C1 segment of cervical spinal cord (tissue), 14 donors: ENCODE results near the gene FLAD1.

Experiments used
- DNase-seq, 14 donors: peaks; one replicate each; lab custom pipeline; 2025; lab: John Stamatoyannopoulos, UW

Gene FLAD1

DNA sequence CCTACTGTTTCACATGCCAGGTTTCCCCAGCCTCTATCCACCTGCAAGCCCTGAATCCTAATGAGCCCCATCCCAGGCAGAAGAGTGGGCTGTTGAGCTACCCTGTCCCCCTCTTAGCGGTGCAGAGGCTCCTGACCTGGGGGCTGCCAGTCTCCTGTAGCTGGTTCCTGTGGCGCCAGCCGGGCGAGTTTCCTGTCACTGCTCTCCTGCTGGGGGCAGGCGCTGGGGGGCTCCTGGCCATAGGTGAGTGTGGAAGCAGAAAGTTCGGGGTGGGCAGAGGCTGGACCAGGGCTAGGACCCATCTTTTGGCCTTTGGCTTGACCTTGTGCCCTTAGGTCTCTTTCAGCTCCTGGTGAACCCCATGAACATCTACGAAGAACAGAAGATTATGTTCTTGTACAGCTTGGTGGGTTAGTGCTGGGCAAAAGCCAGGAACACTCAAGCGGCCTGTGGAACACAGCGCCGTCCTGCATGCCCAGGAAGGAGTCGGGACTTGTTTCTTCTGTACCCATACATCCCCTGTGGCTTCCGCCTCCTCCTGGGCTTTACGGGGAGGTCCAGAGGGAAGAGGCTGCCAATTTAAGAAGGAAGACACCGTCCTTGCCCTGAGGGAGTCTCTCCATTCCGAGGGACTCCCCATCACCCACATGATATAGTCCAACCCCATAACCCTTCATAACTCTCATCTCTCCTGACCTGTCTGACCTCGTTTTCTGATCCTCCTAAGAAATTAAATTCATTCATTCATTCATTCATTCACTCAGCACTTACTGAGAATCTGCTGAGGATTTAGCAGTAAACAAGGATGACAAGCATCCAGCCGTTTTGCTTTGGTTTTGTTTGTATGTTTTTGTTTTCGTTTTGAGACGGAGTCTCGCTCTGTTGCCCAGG is 51.4 kb downstream of the FLAD1 start:
- no peak for DNase-seq

DNA sequence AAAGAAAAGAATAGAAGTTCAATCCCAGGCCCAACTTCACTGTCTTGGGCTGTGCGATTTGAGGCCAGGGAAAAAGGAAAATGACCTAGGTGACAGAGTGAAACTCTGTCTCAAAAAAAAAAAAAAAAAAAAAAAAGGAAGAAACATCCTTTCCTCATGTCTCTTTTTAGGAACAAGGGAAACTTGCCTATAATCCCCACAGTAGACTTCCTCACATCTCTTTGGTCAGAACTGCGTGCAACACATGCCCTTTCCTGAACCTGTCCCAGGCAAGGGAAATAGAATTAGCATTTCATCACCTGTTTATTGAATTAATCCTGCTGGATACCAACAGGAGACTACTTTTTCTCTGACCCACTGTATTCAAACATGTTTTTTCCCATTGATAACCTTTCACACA is 52.8 kb downstream of the FLAD1 start:
- no peak for DNase-seq

DNA sequence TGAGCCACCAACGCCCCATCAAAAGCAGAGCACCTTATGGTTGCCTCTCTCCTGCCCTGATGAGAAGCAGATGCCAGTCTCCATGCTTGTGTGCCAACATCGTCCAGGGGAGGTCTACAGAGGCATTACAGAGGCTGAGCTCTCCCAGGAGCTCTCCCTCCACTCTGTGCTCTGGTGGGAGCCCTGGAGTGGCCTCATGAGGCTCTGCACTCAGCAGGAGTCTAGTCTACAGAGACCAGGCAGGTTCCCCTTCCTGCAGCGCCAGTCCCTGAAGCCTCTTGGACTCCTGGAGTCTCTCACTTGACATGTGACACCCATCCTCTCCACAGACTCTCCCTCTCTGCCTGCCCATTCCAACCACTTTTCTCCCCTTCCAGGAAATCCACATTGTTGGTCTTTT is 53.9 kb downstream of the FLAD1 start:
- DNase-seq, result no peak

DNA sequence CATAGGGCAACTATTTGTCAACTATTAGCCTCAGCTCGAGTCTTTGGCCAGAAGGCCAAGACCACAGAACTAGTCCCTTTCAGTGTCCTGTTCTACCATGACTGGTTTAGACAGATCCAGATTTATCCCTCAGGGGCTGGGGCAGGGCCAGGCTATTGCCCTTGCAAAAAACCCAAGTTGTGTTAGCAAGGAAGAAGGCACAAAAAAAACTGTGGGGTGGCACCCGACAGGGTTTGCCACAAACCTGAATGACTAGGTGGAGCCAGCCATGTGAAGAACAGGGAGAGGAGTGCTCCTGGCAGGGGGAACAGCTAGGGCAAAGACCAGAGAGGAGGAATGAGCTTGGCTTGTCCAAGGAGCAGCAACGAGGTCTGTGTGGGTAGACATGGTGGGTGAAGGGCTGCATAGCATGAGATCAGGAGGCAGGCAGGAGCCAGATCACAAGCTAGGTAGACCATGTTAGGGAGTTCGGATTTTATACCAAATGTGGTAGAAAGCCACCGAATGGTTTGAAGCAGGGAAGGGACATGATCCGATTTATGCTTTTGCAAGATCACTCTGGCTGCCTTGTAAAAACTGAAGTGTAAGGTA is 54.8 kb downstream of the FLAD1 start:
- DNase-seq, result no peak

DNA sequence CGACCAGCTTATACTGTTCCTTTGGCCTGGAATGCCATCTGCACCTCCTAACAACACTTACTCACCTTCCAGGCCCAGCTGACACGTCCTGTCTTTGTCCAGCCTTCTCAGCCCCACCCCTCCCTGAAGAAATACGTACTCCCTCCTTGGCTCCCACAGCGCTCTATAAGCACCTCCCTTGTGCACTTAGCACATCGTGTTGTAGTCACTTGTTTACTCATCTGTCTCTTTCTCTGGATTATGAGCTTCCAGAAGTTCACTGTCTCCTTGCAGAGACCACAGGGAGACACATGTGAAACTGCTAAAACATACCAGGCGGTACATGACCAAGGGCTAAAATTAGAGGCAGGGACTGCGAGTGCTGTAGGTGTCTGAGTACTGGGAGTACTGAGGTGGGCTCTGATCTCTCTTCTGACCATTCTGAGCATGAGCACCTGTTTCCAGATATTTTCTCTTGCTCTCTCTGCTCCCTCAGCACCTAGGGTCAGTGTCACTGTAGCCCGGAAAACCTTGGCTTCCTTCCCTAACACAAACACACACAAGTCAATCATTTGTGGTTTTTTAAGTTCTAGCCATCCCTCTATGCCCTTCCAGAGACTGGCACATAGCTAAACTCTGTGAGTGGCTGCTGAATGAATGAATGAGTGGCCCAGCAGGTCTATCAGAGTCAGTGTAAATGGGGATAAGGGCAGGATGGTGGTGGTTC is 55.6 kb downstream of the FLAD1 start:
- no peak for DNase-seq

DNA sequence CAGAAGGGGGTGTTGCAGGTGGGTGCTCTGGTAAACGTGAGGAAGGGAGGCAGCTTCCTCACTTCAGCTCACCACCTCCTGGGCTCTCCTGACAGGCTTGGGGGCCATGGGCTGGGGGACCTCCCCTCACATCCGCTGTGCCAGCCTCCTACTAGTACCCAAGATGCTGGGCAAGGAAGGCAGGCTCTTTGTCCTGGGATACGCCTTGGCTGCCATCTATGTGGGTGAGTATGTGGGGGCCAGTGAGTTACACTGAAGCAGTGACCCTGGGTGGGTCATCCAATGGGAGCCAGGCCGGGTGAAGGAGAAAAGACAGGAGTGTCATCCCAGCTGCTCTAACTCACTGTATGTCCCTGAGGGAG is 56.1 kb downstream of the FLAD1 start:
- no peak for DNase-seq

DNA sequence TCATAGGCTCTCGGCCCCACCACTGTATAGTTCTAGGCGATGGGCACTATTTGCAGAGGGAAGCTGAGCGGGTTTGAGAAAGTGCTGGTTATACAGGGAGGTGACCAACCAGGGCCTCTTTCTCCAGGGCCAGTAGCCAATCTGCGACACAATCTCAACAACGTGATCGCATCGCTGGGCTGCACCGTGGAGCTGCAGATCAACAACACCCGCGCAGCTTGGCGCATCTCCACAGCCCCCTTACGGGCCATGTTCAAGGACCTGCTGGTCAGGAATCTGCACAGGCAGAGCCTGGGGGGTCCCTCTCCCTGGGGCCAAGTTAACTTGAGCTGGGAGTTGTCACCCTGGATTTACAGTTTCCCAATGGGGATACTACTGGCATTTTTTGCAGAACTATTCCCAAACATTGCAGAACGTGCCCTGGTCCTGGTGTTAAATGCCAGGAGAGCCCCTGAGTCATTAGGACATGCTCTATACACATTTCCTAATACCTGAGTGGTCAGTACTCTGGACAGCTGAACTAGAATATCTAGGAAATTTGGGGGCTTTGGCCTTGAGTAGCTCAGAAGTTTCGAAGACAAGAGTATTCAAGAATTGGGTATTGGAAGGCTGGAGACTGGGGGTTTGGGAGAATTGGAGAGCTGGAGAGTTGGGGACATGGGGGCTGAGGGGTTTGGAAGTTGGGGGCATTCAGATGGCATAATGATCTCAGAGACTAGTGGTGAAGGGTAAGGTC is 57.4 kb downstream of the FLAD1 start:
- DNase-seq, result no peak
